Mucosa of rectum (tissue), 2 donors: ENCODE data around the gene OOSP4A.
A peak's percentile ranks its signal among the peaks of the same experiment; 100 is the strongest.

ENCODE experiments used
- H3K27ac ChIP-seq, 2 donors: one replicate each; pipeline ENCODE4 v1.7.0; 2013; ENCODE audit warnings: inconsistent platforms in 2 of 2, low read depth in 2 of 2, low read length in 2 of 2
- H3K27me3 ChIP-seq, 2 donors: one replicate each; pipeline ENCODE4 v1.7.0; 2013; ENCODE audit warnings: low read length in 2 of 2; ENCODE audit not compliant: control insufficient read depth in 2 of 2, insufficient read depth in 2 of 2
- H3K36me3 ChIP-seq, 2 donors: one replicate each; pipeline ENCODE4 v1.7.0; 2013; ENCODE audit warnings: low read length in 2 of 2; ENCODE audit not compliant: control insufficient read depth in 2 of 2, insufficient read depth in 2 of 2
- H3K4me1 ChIP-seq, 2 donors: one replicate each; pipeline ENCODE4 v1.7.0; 2013; ENCODE audit warnings: low read length in 2 of 2, mild to moderate bottlenecking in 1 of 2; ENCODE audit not compliant: control insufficient read depth in 2 of 2, insufficient read depth in 2 of 2
- H3K4me3 ChIP-seq, 2 donors: one replicate each; pipeline ENCODE4 v1.7.0; 2013; ENCODE audit warnings: low read length in 2 of 2
- H3K9ac ChIP-seq, 2 donors: one replicate each; pipeline ENCODE4 v1.7.0; 2013; ENCODE audit warnings: low read length in 2 of 2, low read depth in 1 of 2, mild to moderate bottlenecking in 1 of 2
- H3K9me3 ChIP-seq, 2 donors: one replicate each; pipeline ENCODE4 v1.7.0; 2013; ENCODE audit warnings: low read length in 2 of 2; ENCODE audit not compliant: control insufficient read depth in 2 of 2
- donor health status: healthy.
- donor health status: Normal muscosa, but diverticular disease.

OOSP4A gene

DNA sequence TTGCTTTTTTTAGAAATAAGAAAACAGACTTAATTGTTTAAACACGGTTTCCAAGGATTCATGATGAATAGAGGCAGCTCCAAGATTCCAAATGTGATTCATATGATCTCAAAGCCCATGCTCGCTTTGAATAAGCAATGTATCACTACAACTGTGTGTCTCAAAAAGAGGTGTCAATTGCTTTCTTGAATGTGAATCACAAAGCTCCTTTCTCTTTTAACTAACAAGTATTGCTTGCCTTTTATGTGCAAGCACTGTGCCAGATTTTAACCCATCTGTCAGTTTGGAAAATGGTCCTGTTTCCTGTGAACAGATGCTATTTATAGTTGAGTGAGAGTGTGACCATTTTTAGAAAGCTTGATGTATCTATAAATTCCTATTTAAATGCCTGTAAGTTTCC is 19.1 kb upstream of the OOSP4A start:
- no peaks in the 10 kb centered on the region for H3K9me3 ChIP-seq
- H3K36me3 ChIP-seq = no peaks in the 10 kb centered on the region
- H3K4me3 ChIP-seq = no peak overlapping the region
- no peaks in the 10 kb centered on the region for H3K27me3 ChIP-seq
- no peaks in the 10 kb centered on the region for H3K4me1 ChIP-seq
- H3K9ac ChIP-seq = no peak overlapping the region
- no peak overlapping the region for H3K27ac ChIP-seq

DNA sequence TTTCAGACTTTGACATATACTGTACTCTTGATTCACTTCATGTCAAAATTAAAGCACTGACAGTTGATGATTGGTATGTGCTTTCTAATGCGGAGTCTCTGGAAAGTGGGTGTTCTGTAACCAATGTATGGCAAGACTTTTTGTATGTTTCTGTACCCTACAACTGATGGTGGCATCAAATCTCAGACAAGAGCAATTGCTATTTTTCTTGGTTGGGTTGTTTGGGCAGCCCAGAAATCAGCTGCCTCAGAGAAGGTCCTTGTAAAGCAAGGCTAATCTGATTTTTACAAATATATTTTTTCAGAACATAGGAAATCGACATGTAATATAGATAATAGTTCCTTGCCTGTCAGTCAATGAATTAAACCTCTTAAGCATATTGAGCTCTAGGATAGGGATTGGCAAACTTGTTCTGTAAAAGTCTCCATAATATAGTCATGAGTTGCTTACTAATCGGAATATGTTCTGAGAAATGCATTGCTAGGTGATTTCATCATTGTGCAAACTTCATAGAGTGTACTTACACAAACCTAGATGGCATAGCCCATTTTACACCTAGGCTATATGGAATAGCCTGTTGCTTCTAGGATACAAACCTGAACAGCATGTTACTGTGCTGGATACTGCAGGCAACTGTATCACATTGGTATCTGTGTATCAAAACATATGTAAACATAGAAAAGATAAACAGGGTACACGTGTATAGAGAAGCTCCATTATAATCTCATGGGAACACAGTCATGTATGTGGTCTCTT is 10.2 kb upstream of the OOSP4A start:
- Histone ChIP-seq H3K4me3 (no peak overlapping the region), H3K9ac (no peak overlapping the region), H3K4me1 (no peaks in the 10 kb centered on the region), H3K27ac (no peak overlapping the region), H3K27me3 (no peaks in the 10 kb centered on the region), H3K9me3 (no peaks in the 10 kb centered on the region), H3K36me3 (no peaks in the 10 kb centered on the region)

DNA sequence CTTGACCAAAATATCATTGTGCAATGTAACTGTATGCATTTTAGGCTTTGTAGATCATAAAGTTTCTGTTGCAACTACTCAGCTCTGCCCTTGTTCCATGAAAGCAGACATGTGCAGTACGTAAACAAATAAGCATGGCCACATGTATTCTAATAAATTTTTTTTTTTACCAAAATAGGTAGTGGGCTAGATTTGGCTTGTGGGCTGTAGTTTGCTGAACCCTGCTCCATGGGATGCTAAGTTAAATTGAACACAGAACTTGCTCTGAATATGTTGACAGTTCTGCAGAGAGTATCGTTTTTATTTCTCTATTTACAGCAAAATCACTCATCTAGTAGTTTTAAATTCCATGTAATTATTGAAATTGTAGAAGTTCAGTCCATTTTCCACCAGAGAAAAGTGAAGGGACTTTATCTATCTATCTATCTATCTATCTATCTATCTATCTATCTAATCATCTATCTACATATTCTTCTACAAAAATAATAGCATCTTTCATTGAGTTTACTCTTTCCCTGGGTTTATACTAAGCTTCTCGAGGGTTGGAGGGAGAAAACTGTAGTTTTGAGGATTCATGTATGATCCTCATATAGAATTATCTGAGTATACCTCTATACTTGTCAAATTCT is 9.5 kb upstream of the OOSP4A start:
- no peaks in the 10 kb centered on the region for H3K9me3 ChIP-seq
- no peak overlapping the region for H3K4me3 ChIP-seq
- no peaks in the 10 kb centered on the region for H3K27me3 ChIP-seq
- no peaks in the 10 kb centered on the region for H3K36me3 ChIP-seq
- no peaks in the 10 kb centered on the region for H3K4me1 ChIP-seq
- no peak overlapping the region for H3K9ac ChIP-seq
- no peak overlapping the region for H3K27ac ChIP-seq

- H3K4me1 ChIP-seq = peaks cover 5 to 16% of the 10 kb centered on the region in 2 donors
- no peaks in the 10 kb centered on the region for H3K27me3 ChIP-seq
- H3K36me3 ChIP-seq = no peaks in the 10 kb centered on the region
- H3K9me3 ChIP-seq = no peaks in the 10 kb centered on the region
- no peak overlapping the region for H3K4me3 ChIP-seq
- no peak overlapping the region for H3K9ac ChIP-seq
- no peak overlapping the region for H3K27ac ChIP-seq
Measured at GRCh38 chr11:59957094-59957493, 6.7 kb upstream of the OOSP4A start.

DNA sequence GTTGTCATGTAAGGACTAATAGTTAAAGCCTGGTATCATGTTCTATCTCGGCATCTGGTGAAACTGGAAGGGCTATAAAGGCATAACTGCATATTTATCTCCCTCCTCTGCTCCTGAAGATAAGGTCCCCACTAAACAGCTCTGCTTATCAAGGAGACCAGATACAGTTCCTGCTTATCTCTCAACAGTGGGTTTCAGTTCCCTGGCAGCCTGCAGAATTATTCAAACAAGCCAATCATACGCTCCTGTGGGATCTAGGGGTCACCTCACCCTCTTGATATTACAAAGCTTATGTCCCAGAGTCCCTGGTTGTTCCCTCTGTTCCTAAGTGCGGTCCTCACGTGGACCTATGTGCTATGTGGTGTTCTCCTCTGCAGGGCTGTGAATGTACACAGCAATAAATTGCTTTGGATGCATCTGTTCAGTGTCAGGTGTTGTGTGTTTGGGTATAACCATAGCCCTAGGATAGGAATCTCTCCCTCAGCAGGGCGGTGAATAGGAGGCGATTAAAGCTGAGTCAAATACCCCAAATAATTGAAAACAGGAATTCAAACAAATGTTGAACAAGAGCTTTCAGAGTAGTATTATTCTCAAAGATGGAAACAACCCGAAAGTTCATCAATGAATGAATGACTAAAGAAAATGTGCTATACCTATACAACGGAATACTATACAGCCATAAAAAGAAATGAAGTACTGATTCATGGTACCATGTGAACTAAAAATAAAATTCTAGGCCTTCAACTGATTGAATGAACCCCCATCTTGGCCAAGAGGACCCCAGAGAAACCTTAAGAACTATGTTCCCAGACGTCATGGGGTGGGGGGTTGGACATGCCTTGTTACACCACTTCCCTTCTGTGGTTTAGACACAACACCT is 3.1 kb upstream of the OOSP4A start:
- Histone ChIP-seq H3K9me3 (no peaks in the 10 kb centered on the region), H3K4me3 (peak overlapping the region in 1 of 2 donors; percentile 3), H3K27me3 (no peaks in the 10 kb centered on the region), H3K9ac (peak overlapping the region in 1 of 2 donors; percentile 43), H3K36me3 (no peaks in the 10 kb centered on the region), H3K4me1 (peaks cover 5 to 19% of the 10 kb centered on the region in 2 donors), H3K27ac (peak overlapping the region; percentile 74 to 83)

GRCh38 chr11:59962107-59962482 is 1.7 kb upstream of the OOSP4A start:
- no peak overlapping the region for H3K9ac ChIP-seq
- H3K4me3 ChIP-seq = no peak overlapping the region
- no peaks in the 10 kb centered on the region for H3K36me3 ChIP-seq
- peak overlapping the region; percentile 74 to 83 for H3K27ac ChIP-seq
- H3K27me3 ChIP-seq = no peaks in the 10 kb centered on the region
- H3K9me3 ChIP-seq = no peaks in the 10 kb centered on the region
- peaks cover 5 to 19% of the 10 kb centered on the region in 2 donors for H3K4me1 ChIP-seq

- no peak overlapping the region for H3K27ac ChIP-seq
- no peaks in the 10 kb centered on the region for H3K9me3 ChIP-seq
- no peaks in the 10 kb centered on the region for H3K27me3 ChIP-seq
- no peaks in the 10 kb centered on the region for H3K36me3 ChIP-seq
- H3K4me1 ChIP-seq = peaks cover 5 to 14% of the 10 kb centered on the region in 2 donors
- no peak overlapping the region for H3K4me3 ChIP-seq
- no peak overlapping the region for H3K9ac ChIP-seq
Measured at GRCh38 chr11:59965424-59965823, 1.6 kb downstream of the OOSP4A start.

DNA sequence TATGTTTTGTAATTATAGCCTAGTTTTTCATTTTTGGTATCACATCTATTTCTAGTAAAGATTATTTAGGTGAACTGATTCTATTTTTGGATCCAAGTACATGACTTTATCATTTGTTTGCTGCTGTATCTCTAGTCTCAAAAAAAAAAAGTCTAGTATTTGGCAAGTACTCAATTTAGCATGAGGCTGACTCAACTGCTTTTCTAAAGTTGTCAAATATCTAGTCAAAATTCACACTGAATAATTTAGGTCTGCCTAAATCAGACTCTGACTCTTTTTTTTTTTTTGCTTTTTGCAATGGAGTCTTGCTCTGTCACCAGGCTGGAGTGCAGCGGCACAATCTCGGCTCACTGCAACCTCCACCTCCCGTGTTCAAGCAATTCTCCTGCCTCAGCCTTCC is 2.4 kb downstream of the OOSP4A start:
- Histone ChIP-seq H3K27me3 (no peaks in the 10 kb centered on the region), H3K9me3 (no peaks in the 10 kb centered on the region), H3K27ac (no peak overlapping the region)

GRCh38 chr11:59967677-59968394 is 4.0 kb downstream of the OOSP4A start:
- Histone ChIP-seq H3K4me1 (no peaks in the 10 kb centered on the region), H3K9me3 (no peaks in the 10 kb centered on the region), H3K27me3 (no peaks in the 10 kb centered on the region), H3K4me3 (no peak overlapping the region), H3K36me3 (no peaks in the 10 kb centered on the region), H3K9ac (no peak overlapping the region), H3K27ac (no peak overlapping the region)

More for the DNA sequence above, 2.4 kb downstream of the OOSP4A start:
- Histone ChIP-seq H3K4me3 (no peak overlapping the region), H3K36me3 (no peaks in the 10 kb centered on the region), H3K9ac (no peak overlapping the region), H3K4me1 (peaks cover under 1 to 6% of the 10 kb centered on the region in 2 donors)
